Measurements from ENCODE around the gene CKAP5. TPM values are rescaled to one million over a fixed set of nuclear protein-coding genes. Genes with fewer than 3 reads are reported as not detected.

CKAP5 gene
- total RNA-seq, 1 donor, result 99.3 TPM

- H3K4me3 ChIP-seq (ENCODE audit: low read depth, low read length), result no peak overlapping the region
- TF ChIP-seq CTCF (IDR thresholded peaks at IDR 0.05; ENCODE audit: insufficient read depth, low read depth, low read length), result no peak
- no peak for DNase-seq (ENCODE audit: low read depth)
Observed at GRCh38 chr11:46726206-46726862, 119.7 kb downstream of the CKAP5 start.

GRCh38 chr11:46725338-46726205 lies 120.5 kb downstream of the CKAP5 start:
- no peak for TF ChIP-seq CTCF (IDR thresholded peaks at IDR 0.05; ENCODE audit: insufficient read depth, low read depth, low read length)
- no peak for DNase-seq (ENCODE audit: low read depth)

GRCh38 chr11:46724088-46724487 lies 122.0 kb downstream of the CKAP5 start:
- TF ChIP-seq CTCF (IDR thresholded peaks at IDR 0.05; ENCODE audit: insufficient read depth, low read depth, low read length), result no peak
- DNase-seq (ENCODE audit: low read depth), result no peak
- H3K4me3 ChIP-seq (ENCODE audit: low read depth, low read length), result no peak overlapping the region

More at GRCh38 chr11:46725338-46726205, 120.5 kb downstream of the CKAP5 start:
- H3K4me3 ChIP-seq (ENCODE audit: low read depth, low read length), result no peak overlapping the region

- no peak for TF ChIP-seq CTCF (IDR thresholded peaks at IDR 0.05; ENCODE audit: insufficient read depth, low read depth, low read length)
- no peak overlapping the region for H3K4me3 ChIP-seq (ENCODE audit: low read depth, low read length)
- no peak for DNase-seq (ENCODE audit: low read depth)
Observed at GRCh38 chr11:46723359-46723680, 122.8 kb downstream of the CKAP5 start.

- no peak for TF ChIP-seq CTCF (IDR thresholded peaks at IDR 0.05; ENCODE audit: insufficient read depth, low read depth, low read length)
- DNase-seq (ENCODE audit: low read depth), result no peak
- no peak overlapping the region for H3K4me3 ChIP-seq (ENCODE audit: low read depth, low read length)
Observed at GRCh38 chr11:46722566-46723358, 123.3 kb downstream of the CKAP5 start.

- no peak for DNase-seq (ENCODE audit: low read depth)
- no peak overlapping the region for H3K4me3 ChIP-seq (ENCODE audit: low read depth, low read length)
- no peak for TF ChIP-seq CTCF (IDR thresholded peaks at IDR 0.05; ENCODE audit: insufficient read depth, low read depth, low read length)
Observed at GRCh38 chr11:46721286-46721685, 124.8 kb downstream of the CKAP5 start.

Measured in fibroblast of villous mesenchyme (primary cell).